ENCODE measurements around the gene TCAF2.
"Not testable (repeated sequence)": the region's sequence is repeated elsewhere in the genome, so short reads cannot be mapped to it uniquely, and the experiment has no call there.

GRCh38 chr7:143639372-143639771 lies 18.6 kb downstream of the TCAF2 start:
- TF ChIP-seq CTCF (conservative IDR thresholded peaks at IDR 0.05; ENCODE audit: low read depth, low read length); EZH2 (IDR thresholded peaks at IDR 0.05; ENCODE audit: borderline replicate concordance, low read depth, low read length, poor library complexity, severe bottlenecking): not testable (repeated sequence)
